Stimulated activated naive B cell treated with anti-CD40 and anti-IgM and Interleukin-4, amounts not matched to agents 10 μg/mL and 1 μg/mL and 100 μg/mL, for 72 hours (primary cell): ENCODE measurements around the gene CCT6B.

Experiments
- ATAC-seq, 2 donors: fragments of 150-1000 bp; cut with Tn5 transposase; replicated peaks; 2 replicates each; pipeline ENCODE4 v1.10.0; 2021; ENCODE audit warnings: moderate library complexity in 1 of 2
- DNase-seq: peaks from one replicate; pipeline ENCODE4 v3.0.0; 2021
- H3K27ac Mint-ChIP-seq: one replicate; pipeline ENCODE4 v1.8.0; 2022; ENCODE audit warnings: mild to moderate bottlenecking, mixed read lengths
- H3K27me3 Mint-ChIP-seq, 2 donors: one replicate each; pipeline ENCODE4 v1.8.0; 2022; ENCODE audit warnings: mixed read lengths in 2 of 2
- H3K36me3 Mint-ChIP-seq, 2 donors: one replicate each; pipeline ENCODE4 v1.8.0; 2022; ENCODE audit warnings: mixed read lengths in 2 of 2, mild to moderate bottlenecking in 1 of 2
- H3K4me1 Mint-ChIP-seq, 2 donors: one replicate each; pipeline ENCODE4 v1.8.0; 2022; ENCODE audit warnings: mixed read lengths in 2 of 2, mild to moderate bottlenecking in 1 of 2
- H3K4me3 Mint-ChIP-seq, 2 donors: one replicate each; pipeline ENCODE4 v1.8.0; 2022; ENCODE audit warnings: mild to moderate bottlenecking in 2 of 2, mixed read lengths in 2 of 2, moderate library complexity in 1 of 2
- H3K9me3 Mint-ChIP-seq, 2 donors: one replicate each; pipeline ENCODE4 v1.8.0; 2022; ENCODE audit warnings: mixed read lengths in 2 of 2, mild to moderate bottlenecking in 1 of 2

CCT6B gene

DNA sequence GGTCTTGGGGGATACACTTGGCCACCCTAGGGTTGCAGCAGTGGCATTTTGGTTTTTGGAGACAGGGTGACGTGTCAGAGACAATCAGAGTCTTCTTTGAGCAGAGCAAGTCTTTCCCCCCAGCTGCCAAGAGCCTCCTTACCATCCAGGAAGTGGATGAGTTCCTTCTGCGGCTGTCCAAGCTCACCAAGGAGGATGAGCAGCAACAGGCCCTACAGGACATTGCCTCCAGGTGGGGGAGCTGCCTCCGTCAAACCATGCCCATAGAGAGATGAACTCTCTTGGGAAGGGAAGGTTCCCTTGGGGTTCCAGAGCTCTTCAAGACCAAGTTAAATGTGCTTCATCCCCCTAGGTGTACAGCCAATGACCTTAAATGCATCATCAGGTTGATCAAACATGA lies 30.3 kb upstream of the CCT6B start:
- no peak for DNase-seq
- Mint-ChIP-seq H3K4me1 (peaks cover 1 to 6% of the 10 kb centered on the region in 2 donors), H3K4me3 (no peak overlapping the region), H3K36me3 (peaks cover 21 to 73% of the 10 kb centered on the region in 2 donors), H3K27ac (no peak overlapping the region), H3K27me3 (no peaks in the 10 kb centered on the region), H3K9me3 (no peaks in the 10 kb centered on the region)
- no peak for ATAC-seq

DNA sequence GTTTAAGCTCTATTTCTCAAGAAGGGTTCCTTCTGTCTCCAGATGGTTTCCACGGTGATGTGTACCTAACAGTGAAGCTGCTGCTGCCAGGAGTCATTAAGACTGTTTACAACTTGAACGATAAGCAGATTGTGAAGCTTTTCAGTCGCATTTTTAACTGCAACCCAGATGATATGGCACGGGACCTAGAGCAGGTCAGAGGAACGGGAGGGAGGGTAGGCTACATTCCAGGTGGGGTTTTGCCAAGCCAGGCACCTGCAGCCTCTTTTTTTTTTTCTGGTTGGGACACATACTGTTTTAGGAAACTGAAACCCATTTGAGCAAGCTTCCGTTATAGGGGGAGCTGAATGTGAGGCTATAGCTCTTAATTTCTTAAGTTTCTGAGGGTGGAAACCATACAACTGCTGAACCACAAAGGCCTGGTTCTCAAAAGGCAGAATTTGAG lies 29.7 kb upstream of the CCT6B start:
- DNase-seq (no peak), ATAC-seq (no peak)
- H3K4me3 Mint-ChIP-seq: no peak overlapping the region
- H3K4me1 Mint-ChIP-seq: peaks cover 1 to 6% of the 10 kb centered on the region in 2 donors
- H3K27me3 Mint-ChIP-seq: no peaks in the 10 kb centered on the region
- H3K36me3 Mint-ChIP-seq: peaks cover 22 to 75% of the 10 kb centered on the region in 2 donors
- no peak overlapping the region for H3K27ac Mint-ChIP-seq
- H3K9me3 Mint-ChIP-seq: no peaks in the 10 kb centered on the region

DNA sequence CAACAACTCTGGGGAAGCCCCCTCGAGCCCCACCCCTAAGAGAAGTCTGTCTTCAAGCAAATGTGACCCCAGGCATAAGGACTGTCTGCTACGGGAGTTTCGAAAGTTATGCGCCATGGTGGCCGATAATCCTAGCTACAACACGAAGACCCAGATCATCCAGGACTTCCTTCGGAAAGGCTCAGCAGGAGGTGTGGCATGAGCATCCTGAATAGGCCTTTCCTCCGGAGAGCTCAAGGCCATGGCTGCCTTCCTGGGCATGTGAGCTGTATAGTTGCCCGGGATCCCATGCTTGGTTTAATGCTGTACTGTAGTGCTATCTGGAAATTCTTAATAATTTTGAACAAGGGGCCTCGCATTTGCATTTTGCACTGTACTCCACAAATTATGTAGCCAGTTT lies 28.2 kb upstream of the CCT6B start:
- ATAC-seq (no peak), DNase-seq (no peak)
- Mint-ChIP-seq H3K36me3 (peaks cover 25 to 70% of the 10 kb centered on the region in 2 donors), H3K9me3 (no peaks in the 10 kb centered on the region), H3K27ac (no peak overlapping the region), H3K27me3 (no peaks in the 10 kb centered on the region), H3K4me3 (no peak overlapping the region), H3K4me1 (peaks cover 4 to 15% of the 10 kb centered on the region in 2 donors)

DNA sequence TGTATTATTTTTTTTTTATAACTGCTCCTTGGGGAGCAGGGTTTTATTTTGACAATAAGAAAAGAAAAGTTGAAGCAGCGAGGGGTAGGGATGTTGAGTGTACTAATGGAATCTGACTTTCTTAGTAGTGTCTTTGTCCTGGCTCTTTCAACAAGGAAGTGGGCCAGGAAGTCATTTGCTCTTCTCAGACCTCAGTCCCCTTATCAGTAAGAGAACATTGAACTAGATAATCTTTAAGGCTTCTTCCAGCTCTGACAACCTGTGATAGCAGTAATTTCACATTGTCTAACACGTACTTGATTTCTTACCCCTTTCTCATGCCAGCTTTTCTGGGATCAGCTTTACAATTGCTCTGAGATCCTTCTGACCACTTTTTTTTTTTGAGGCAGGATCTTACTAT lies 27.4 kb upstream of the CCT6B start:
- H3K4me1 Mint-ChIP-seq: peaks cover 7 to 23% of the 10 kb centered on the region in 2 donors
- H3K9me3 Mint-ChIP-seq: no peaks in the 10 kb centered on the region
- H3K36me3 Mint-ChIP-seq: peaks cover 30 to 69% of the 10 kb centered on the region in 2 donors
- H3K27ac Mint-ChIP-seq: no peak overlapping the region
- H3K4me3 Mint-ChIP-seq: no peak overlapping the region
- ATAC-seq: no peak
- no peaks in the 10 kb centered on the region for H3K27me3 Mint-ChIP-seq
- DNase-seq: no peak

DNA sequence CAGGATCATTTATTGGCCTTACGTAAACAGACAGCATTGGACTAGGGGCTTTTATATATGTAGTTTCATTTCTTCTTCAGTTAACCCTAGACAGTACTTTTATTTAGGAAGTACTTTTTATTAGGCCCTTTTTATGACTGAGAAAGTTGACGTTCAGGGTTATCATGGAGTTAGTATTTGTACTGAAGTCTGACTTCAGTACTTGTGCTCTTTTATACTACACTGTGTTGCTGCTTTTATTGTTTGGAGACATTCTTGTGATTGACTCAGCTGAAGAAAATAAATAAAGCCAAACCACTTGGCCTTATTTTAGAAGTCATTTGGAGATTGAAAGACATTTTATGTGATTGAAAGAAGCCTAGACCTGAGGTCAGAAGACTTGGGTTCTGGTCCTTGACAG lies 26.0 kb upstream of the CCT6B start:
- Mint-ChIP-seq H3K4me3 (no peak overlapping the region), H3K27ac (no peak overlapping the region), H3K4me1 (peaks cover 12 to 34% of the 10 kb centered on the region in 2 donors), H3K27me3 (no peaks in the 10 kb centered on the region), H3K36me3 (peaks cover 37 to 64% of the 10 kb centered on the region in 2 donors), H3K9me3 (no peaks in the 10 kb centered on the region)
- no peak for DNase-seq
- ATAC-seq: no peak

DNA sequence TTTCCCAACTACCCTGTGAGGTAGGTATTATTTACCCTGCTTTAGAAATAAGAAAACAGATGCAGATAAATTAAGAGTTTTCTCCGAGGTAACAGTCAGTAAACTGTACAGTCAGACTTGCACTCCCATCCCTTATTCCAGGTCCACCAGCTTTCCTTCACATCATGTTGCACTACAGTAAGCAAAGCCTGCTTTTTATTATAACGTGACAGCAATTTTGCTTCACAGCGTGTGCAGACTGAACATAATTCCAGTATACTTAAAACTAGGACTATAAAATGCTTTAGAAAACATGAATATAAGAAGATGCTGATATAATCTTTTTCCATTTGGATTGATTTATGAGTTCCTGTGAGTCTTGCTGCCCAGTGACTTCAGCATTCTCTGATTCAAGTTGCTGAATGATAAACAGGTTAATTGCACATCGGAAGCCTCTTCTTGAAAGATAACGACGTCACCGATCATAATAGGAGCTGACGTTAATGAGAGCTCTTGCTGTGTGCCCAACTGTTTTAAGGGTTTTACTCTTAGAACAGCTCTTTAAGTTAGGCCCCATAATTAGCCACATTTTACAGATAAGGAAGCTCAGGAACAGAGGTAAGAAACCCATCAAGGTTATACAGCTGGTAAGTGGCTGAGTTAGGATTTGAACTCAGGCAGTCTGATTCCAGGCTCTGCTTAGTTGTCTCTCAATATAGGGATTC lies 20.4 kb upstream of the CCT6B start:
- Mint-ChIP-seq H3K27ac (peak overlapping the region; percentile 96), H3K4me3 (peak overlapping the region; percentile 88 to 93), H3K36me3 (peaks cover 19 to 27% of the 10 kb centered on the region in 2 donors), H3K9me3 (no peaks in the 10 kb centered on the region), H3K4me1 (peaks cover 28 to 53% of the 10 kb centered on the region in 2 donors), H3K27me3 (no peaks in the 10 kb centered on the region)
- DNase-seq: no peak
- no peak for ATAC-seq

DNA sequence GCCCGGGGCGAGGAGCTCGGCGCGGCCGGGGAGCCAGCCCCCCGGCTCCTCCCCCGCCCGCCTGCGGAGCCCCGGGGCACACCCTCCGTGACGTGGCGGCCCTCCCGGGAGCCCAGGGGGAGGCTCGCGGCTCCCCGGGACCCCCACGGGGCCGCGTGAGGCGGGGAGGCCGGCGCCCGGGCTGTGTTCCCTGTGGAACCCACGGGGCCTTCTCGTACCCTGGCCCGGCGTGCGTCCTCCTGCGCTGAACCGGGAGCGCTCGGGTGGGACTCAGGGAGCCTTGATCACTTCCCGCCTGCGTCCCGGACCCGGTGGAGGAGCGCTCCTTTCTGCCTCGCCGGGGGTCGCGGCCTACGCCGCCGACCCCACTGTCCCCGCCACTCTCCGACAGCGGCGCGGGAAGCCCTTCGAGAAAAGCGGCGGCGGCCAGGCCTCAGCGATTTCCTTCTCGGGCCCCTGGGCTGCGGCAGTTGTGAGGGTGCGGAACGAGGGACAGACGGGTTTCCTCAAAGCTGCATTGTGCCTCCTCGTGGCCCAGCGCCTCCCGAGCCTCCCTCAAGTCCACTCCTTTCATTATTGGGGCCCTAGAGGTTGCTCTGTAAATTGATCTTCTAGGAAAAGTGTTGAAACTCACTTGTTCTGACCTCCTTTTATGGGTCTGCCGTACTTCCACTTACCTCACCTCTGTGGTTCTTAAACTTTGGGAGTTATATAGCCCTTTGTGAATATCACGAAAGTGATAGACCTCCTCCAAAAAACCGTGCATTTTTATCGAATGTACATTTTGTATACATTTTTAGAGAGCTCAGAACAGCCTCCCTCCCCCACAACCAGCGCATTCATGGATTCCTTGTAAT lies 19.6 kb upstream of the CCT6B start:
- peaks cover 28 to 53% of the 10 kb centered on the region in 2 donors for H3K4me1 Mint-ChIP-seq

DNA sequence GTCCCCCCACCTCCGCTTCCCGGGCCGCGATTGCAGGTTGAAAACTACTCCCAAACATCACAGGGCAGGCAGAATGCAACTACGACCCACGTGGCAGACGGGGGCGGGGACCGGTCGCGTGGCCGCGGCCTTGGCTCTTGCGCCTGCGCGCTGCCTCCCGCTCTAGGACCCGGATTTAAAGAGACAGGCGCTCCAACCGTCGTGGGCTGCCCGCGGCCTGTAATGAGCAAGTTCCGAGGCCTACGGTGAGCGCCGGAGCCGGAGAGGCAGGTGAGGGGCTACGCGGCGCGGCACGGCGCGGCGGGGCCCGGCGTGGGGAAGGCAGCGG lies 19.1 kb upstream of the CCT6B start, which contains the start of gene LIG3:
Gene LIG3 (plus strand): TSS at position 160 of the 328 bp plus-strand sequence. CDS start 2,494 bp downstream, outside the sequence.
- peaks cover 15 to 17% of the 10 kb centered on the region in 2 donors for H3K36me3 Mint-ChIP-seq
- H3K4me1 Mint-ChIP-seq: peaks cover 26 to 49% of the 10 kb centered on the region in 2 donors

More for the DNA sequence above, 19.6 kb upstream of the CCT6B start:
- Mint-ChIP-seq H3K4me3 (peak overlapping the region; percentile 98 to 99), H3K27ac (peak overlapping the region; percentile 99), H3K9me3 (no peaks in the 10 kb centered on the region), H3K36me3 (peaks cover 17 to 19% of the 10 kb centered on the region in 2 donors), H3K27me3 (no peaks in the 10 kb centered on the region)
- DNase-seq (peak; percentile 61), ATAC-seq (peak; percentile 88 to 92)

DNA sequence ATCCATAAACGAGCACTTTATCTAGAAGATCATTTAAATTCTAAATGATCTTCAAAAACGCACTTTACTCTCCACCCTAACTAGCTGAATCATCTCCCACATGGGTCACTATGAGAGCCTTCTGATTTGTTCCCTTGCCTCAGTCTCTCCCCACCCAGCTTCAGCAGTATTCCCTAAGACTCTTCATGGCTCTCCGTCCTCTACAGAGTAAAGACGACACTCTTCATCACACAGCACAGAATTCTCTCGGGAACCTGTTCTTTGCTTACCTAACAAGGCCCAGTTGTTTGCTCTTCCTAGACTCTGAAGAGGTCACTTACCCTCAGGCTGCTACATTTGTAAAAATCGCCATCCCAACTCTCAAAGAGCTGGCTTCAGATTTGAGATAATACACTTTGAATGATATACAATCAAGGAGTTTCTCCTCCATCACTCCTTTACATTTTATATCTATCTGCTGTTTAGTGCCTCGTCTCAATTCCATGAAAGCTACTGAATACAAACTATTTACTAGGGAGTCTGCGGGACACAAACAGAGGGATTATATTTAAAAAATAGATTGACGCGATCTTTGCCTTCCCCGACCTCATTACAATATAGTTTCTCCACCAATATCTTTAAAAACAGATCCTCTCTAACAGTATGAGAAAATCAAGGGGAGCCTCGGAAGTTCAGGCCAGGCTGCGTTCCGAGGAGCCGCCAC lies 18.5 kb upstream of the CCT6B start:
- Mint-ChIP-seq H3K27me3 (no peaks in the 10 kb centered on the region), H3K27ac (peak overlapping the region; percentile 99), H3K9me3 (no peaks in the 10 kb centered on the region), H3K4me1 (peaks cover 25 to 47% of the 10 kb centered on the region in 2 donors), H3K36me3 (peaks cover 14 to 15% of the 10 kb centered on the region in 2 donors), H3K4me3 (peak overlapping the region; percentile 98 to 99)
- ATAC-seq: no peak
- no peak for DNase-seq

More for the DNA sequence above, 19.1 kb upstream of the CCT6B start, which contains the start of gene LIG3:
- H3K4me3 Mint-ChIP-seq: peak within 1 kb of the TSS; percentile 98 to 99
- ATAC-seq (peak; percentile 83 to 86), DNase-seq (peak; percentile 92)
- H3K9me3 Mint-ChIP-seq: no peaks in the 10 kb centered on the region
- peak within 1 kb of the TSS; percentile 99 for H3K27ac Mint-ChIP-seq
- no peaks in the 10 kb centered on the region for H3K27me3 Mint-ChIP-seq

DNA sequence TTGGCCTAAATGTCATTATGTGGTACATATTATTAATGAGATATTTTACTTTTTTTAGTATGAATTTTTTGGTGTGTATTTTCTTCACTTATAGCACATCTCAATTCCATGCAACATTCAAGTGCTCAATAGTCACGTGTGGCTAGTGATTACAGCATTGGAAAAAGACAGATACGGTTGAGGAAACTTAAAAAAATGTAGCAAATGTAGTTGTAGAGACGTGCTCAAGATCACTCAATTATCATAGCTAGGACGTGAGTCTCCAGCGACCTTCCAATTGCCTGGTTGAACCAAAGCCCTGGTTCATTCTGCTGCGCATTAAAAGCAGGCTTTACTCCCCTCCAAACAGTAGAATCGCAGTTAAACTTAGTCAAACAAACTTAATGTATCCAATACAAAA lies 17.9 kb upstream of the CCT6B start:
- H3K36me3 Mint-ChIP-seq: peaks cover 12 to 15% of the 10 kb centered on the region in 2 donors
- peaks cover 25 to 41% of the 10 kb centered on the region in 2 donors for H3K4me1 Mint-ChIP-seq
- no peak for ATAC-seq
- H3K9me3 Mint-ChIP-seq: no peaks in the 10 kb centered on the region
- no peak overlapping the region for H3K27ac Mint-ChIP-seq
- peak overlapping the region in 1 of 2 donors; percentile 99 for H3K4me3 Mint-ChIP-seq
- DNase-seq: no peak
- H3K27me3 Mint-ChIP-seq: no peaks in the 10 kb centered on the region

DNA sequence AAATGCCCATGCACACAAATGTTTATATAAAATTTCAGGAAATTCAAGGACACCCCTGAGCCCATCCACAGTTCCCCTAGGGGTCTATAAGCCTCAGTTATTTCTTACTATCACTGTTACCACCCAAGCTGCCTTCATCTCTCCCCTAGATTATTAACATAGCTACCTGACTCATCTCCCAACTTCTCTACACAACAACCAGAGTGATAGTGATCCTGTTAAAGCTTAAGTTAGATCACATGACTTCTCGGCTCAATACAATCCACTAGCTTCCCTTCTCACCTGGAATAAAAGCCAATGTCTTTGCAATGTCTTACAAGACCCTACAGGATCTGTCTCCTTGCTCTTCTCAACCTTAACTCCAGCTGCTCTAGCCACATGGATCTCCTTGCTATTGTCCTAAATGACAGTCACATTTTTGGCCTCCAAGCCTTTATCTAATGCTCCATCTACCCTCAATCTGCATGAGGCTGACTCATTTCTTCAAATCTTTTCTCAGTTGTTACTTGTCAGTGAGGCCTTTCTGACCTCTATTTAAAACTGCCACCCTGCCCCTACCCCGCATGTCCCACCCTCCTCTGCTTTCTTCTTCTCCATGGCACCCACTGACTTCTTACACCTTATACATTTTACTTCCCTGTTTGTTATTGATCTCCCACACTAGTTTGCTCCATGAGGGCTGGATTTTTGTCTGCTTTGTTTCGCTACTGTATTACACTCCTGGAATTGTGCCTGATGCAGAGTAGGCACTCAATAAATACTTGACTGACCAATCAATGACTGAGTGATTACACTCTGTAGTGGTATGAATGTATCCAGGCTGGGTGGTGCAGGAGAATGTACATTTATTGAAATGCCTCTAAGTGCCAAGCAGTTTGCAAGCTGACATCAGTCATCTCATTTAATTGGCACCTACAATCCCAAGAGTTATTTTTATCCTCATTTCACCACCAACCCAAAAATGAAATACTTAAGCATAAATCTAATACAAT lies 13.8 kb upstream of the CCT6B start:
- Mint-ChIP-seq H3K27ac (no peak overlapping the region), H3K9me3 (no peaks in the 10 kb centered on the region), H3K27me3 (no peaks in the 10 kb centered on the region), H3K36me3 (peaks cover 0 to 7% of the 10 kb centered on the region in 2 donors), H3K4me1 (peaks cover 8 to 10% of the 10 kb centered on the region in 2 donors), H3K4me3 (no peak overlapping the region)
- ATAC-seq: no peak
- no peak for DNase-seq

DNA sequence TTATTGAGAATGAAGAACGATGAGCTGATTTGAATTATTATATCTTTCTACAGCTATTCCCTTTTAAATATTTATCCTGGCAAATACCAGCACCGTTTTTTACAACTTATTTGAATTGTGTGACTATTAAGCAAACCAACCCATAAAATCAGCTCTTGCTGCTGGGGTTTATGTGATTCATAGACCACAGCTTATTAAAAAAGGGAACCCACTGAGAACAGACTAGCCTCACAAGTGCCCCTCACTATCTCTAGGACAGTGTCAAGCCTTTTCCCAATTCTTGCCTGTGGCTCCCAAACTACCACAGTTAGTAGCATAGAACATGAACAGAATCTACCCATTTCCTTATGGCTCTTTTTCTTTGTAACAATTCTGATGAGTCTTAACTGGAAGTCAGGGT lies 12.9 kb upstream of the CCT6B start:
- no peak overlapping the region for H3K4me3 Mint-ChIP-seq
- H3K27ac Mint-ChIP-seq: no peak overlapping the region
- H3K4me1 Mint-ChIP-seq: peaks cover under 1% of the 10 kb centered on the region in 2 donors
- no peak for ATAC-seq
- H3K36me3 Mint-ChIP-seq: peaks cover 4 to 11% of the 10 kb centered on the region in 2 donors
- no peaks in the 10 kb centered on the region for H3K9me3 Mint-ChIP-seq
- no peak for DNase-seq
- H3K27me3 Mint-ChIP-seq: no peaks in the 10 kb centered on the region

DNA sequence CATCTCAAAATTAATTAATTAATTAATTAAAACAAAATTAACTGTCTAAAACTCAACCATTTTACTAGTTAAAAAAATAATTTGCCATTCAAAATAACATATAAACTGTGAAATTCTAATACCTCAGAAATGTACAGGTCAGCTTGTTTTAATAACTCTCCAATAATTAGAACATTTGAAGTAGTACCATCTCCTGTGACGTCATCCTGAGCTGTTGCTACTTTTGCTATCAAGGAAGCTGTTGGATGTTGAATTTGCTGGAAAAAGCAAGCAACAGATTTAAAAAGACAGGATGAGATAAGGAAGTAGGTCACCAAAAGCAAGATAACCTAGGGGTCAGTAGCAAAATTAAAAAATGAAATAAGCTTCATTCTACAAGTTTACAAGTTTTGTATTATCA lies 2.8 kb downstream of the CCT6B start:
- Mint-ChIP-seq H3K27me3 (peaks cover 7 to 20% of the 10 kb centered on the region in 2 donors), H3K36me3 (peaks cover 8 to 16% of the 10 kb centered on the region in 2 donors), H3K9me3 (peaks cover 2 to 5% of the 10 kb centered on the region in 2 donors), H3K27ac (no peak overlapping the region), H3K4me3 (no peak overlapping the region), H3K4me1 (peaks cover 12 to 15% of the 10 kb centered on the region in 2 donors)
- DNase-seq (no peak), ATAC-seq (no peak)
